GM12874 (cell line): ENCODE data around the gene IL26.

Experiments
- TF ChIP-seq, protein P1 (sequence below): IDR thresholded peaks from 2 replicates; pipeline ENCODE4 v1.5.1; 2011; ENCODE audit warnings: low read depth, mild to moderate bottlenecking, control low read depth, low read length, moderate library complexity; ENCODE audit not compliant: insufficient read depth

Gene IL26, protein sequence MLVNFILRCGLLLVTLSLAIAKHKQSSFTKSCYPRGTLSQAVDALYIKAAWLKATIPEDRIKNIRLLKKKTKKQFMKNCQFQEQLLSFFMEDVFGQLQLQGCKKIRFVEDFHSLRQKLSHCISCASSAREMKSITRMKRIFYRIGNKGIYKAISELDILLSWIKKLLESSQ

DNA sequence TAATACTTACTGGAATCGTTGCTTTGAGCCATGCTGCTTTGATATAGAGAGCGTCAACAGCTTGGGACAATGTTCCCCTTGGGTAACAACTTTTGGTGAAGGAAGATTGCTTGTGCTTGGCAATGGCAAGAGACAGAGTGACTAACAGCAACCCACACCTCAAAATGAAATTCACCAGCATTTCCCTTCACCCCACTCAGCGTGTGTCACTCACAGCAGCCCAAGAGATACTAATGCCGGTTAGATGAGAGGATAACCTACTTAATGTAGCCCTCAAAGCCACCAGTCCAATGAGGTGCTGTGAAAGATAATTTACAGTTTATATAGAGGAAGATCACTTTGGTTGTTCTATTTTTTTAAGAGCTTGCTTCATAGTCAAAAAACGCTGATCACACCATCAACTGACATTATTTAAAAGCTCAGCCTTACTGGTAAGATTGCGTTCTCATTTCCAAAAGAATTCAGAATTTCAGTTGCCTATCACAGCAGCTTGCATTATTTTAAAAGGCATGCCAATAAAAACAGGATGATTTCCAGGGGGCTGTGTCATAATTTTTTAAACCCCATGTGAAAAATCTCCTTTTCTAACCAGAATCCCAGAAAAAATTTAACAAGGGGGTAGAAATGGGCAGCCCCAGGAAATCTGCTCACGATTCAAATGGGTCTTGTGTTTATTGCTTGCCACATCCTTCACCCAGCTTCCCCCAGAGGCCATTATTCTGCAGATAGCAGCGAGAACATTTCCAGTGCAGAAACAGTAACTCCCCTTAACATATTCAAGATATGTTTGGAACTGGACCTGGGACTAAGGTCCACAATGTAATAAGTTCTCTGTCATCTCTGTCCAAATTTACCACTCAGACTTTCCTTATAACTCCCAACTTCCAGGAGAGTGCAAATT, at the start of gene IL26:
Gene IL26, minus strand, starts transcription at position 235 of the 901 bp plus-strand sequence. Its CDS starts 54 bp downstream, at position 181.
- TF ChIP-seq, protein P1, sequence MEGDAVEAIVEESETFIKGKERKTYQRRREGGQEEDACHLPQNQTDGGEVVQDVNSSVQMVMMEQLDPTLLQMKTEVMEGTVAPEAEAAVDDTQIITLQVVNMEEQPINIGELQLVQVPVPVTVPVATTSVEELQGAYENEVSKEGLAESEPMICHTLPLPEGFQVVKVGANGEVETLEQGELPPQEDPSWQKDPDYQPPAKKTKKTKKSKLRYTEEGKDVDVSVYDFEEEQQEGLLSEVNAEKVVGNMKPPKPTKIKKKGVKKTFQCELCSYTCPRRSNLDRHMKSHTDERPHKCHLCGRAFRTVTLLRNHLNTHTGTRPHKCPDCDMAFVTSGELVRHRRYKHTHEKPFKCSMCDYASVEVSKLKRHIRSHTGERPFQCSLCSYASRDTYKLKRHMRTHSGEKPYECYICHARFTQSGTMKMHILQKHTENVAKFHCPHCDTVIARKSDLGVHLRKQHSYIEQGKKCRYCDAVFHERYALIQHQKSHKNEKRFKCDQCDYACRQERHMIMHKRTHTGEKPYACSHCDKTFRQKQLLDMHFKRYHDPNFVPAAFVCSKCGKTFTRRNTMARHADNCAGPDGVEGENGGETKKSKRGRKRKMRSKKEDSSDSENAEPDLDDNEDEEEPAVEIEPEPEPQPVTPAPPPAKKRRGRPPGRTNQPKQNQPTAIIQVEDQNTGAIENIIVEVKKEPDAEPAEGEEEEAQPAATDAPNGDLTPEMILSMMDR: no peak

DNA sequence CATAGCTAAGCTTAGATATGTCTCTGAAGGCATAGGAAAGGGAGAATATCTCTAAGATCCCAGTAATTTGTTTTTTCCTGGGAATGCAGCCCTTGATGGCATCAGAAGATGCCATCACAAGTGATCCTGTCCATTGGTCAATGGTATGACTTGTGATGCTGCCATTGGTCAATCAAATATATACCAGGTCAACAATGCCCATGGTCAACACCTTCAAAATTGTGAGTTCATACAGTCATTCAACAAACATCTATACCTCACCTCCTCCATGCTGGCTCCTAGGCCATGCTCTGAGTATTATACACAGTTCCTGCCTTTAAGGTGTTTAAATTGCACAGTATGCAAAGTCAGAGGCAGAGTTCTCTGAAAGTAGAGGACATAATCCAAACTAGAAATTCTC, 47.1 kb upstream of the IL26 start:
- TF ChIP-seq, protein P1: no peak

DNA sequence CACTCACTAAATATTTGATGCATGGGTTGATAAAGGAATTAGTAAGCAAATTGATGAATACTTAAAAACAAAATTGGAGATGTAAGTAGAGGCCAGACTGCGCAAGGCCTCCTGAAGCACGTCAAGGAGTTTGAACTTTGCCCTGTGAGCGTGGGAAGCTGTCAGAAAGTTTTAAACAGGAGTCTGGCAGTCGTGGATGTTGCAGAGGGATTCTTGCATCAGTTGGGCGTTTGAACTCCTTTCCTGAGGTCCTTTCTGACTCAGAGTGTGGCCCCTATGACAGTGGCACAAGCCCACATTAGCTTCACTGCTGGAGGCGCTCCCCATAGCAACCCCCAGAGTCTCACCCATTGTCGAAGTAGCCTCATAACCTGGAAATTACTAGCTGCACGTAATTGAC, 45.7 kb upstream of the IL26 start:
- TF ChIP-seq, protein P1: no peak

DNA sequence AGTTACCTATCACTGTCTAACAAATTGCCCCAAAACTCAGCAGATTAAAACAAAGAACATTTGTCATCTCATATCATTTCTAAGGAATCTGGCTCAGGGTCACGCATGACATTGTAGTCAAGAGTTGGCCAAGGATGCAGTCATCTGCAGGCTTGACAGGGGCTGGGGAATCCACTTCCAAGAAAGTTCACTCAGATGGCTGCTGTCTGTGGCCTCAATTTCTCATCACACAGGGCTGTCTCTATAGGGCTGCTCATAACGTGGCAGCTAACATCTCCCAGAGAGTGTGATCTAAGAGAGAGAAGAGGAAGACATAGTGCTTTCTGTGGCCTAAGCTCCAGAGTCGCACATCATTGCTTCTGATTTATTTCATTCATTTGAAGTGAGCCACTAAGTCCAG, 44.7 kb upstream of the IL26 start:
- TF ChIP-seq, protein P1: no peak

DNA sequence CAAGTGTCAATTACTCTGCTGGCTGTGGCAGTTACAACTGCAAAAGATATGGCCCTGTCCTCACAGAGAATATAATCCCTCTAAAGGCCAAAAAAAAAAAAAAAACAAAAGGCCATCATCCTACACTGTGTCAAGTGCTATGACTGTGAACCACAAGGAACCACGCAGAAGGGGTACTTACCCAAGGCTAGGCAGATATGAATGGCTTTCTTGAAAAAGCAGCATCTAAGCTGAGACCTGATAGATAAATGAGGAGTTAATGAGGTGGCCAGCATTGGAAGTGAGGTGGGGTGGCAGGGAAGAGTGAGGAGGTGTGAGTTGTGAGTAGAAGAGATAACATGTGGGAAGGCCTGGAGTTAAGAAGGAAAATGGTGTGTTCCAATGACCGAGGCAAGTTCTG, 44.2 kb upstream of the IL26 start:
- TF ChIP-seq, protein P1: no peak

DNA sequence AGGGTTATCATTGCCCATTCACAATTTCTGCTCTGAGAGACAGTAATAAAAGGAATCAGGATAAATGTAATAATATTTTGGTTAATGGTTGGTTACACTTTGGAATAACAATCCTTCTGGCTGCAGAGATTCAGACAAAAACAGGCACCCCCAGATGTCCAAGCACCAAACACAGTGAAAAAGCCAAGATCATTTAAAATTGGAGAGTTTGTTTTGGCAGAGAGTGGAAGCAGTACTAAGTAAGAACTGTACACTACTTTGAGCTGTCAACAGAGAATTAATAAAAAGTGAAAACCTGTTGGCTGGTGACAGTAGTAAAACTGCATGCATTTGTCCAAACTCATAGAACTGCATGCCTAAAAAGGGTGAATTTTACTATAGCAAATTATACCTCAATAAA, 43.4 kb upstream of the IL26 start:
- TF ChIP-seq, protein P1: no peak

DNA sequence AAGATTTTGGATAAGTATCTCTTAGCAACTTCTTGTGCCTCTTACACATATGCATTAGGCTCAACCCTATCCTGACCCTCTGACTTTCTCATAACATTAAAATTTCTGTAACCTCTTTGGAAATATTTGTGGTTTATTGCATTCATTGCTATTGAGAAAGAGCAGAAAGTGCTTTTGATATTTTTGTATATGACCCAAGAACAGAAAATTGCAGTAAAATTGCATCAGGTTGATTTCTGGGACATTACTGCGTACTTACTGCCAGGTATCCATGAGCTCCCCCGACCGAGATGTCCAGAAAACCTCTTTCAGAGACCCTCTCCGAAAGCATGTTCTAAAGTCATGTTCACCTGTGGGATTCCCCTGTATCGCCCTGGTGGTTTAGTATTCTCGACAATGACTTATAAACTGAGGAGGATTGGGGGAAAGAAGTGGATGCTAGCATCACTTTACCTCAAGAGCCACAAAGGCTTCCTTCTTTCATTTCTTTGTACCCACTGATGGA, 42.3 kb upstream of the IL26 start:
- TF ChIP-seq, protein P1: no peak
